Endothelial cell of umbilical vein (primary cell): ENCODE measurements around the gene FBXO27. TPM values are rescaled to one million over a fixed set of nuclear protein-coding genes. Genes with fewer than 3 reads are reported as not detected.

Experiments
- BruUV-seq: library from RNA; stranded (reverse); fragments of 400-500 nt; replicated peaks from 2 replicates; lab custom pipeline; 2021; lab: Mats Ljungman, UMichigan
- CTCF ChIA-PET: fragments of 300-600, 350-600 bp; sonication (Branson Sonifier 250); formaldehyde crosslinking; loops from one replicate; lab custom pipeline; 2021; ENCODE audit warnings: antibody characterized with exemption, inconsistent platforms; lab: Charles Lee
- POLR2A ChIA-PET: fragments of 300-600, 350-600 bp; sonication (Branson Sonifier 250); formaldehyde crosslinking; loops from one replicate; lab custom pipeline; 2021; ENCODE audit warnings: antibody characterized with exemption, inconsistent platforms; lab: Charles Lee
- DNase-seq: peaks from one replicate; pipeline ENCODE4 v3.0.0-alpha.2; 2011; ENCODE audit warnings: low read depth, low spot score
- FAIRE-seq: peaks from 2 replicates; lab custom pipeline; 2011; peaks lifted over from hg19 to GRCh38; lab: Jason Lieb, UNC
- H2AFZ ChIP-seq: 2 replicates; pipeline ENCODE4 v1.6.0; 2012; ENCODE audit warnings: low read depth, low read length, control low read depth, inconsistent platforms
- H3K27ac ChIP-seq: 2 replicates; pipeline ENCODE4 v1.5.1; 2011; ENCODE audit warnings: low read depth, mild to moderate bottlenecking, control low read depth, low read length, moderate library complexity; ENCODE audit not compliant: insufficient read depth
- H3K27me3 ChIP-seq, 2 experiments: 2 replicates each; pipeline versions ENCODE4 v1.6.0 to v1.6.1; 2011; ENCODE audit warnings: low read length in 2 of 2, mixed read lengths in 1 of 2; ENCODE audit not compliant: control insufficient read depth in 2 of 2, insufficient read depth in 2 of 2
- H3K36me3 ChIP-seq, 2 experiments: 2 replicates in 1 of 2; 3 replicates in 1 of 2; pipeline ENCODE4 v1.5.1; 2011; ENCODE audit warnings: low read length in 2 of 2, mild to moderate bottlenecking in 1 of 2, moderate library complexity in 1 of 2; ENCODE audit not compliant: control insufficient read depth in 2 of 2, insufficient read depth in 2 of 2; ENCODE audit errors: extremely low read depth in 1 of 2
- H3K4me1 ChIP-seq: 3 replicates; pipeline ENCODE4 v1.5.1; 2011; ENCODE audit warnings: mild to moderate bottlenecking, low read length; ENCODE audit not compliant: control insufficient read depth, insufficient read depth; ENCODE audit errors: extremely low read depth
- H3K4me2 ChIP-seq: 2 replicates; pipeline ENCODE4 v1.6.1; 2011; ENCODE audit warnings: low read length, control low read depth, mixed read lengths; ENCODE audit not compliant: insufficient read depth
- H3K4me3 ChIP-seq, 3 experiments: fragments of 200-600 bp in 1 of 3; sonication (generic), shearing (Covaris generic) in 1 of 3; replicated peaks in 1 of 3; 2 replicates each; pipeline ENCODE4 v1.5.1; 2011 to 2016; ENCODE audit warnings: control low read depth in 3 of 3, low read length in 3 of 3, mild to moderate bottlenecking in 2 of 3, inconsistent platforms in 1 of 3, low read depth in 1 of 3, moderate library complexity in 1 of 3; ENCODE audit not compliant: insufficient read depth in 1 of 3
- H3K79me2 ChIP-seq: 2 replicates; pipeline ENCODE4 v1.6.0; 2012; ENCODE audit warnings: low read length, inconsistent platforms; ENCODE audit not compliant: control insufficient read depth, insufficient read depth
- H3K9ac ChIP-seq: replicated peaks from 2 replicates; pipeline ENCODE3; 2011; ENCODE audit warnings: low read length, control low read depth; ENCODE audit not compliant: insufficient read depth; ENCODE audit errors: extremely low read depth
- H3K9me1 ChIP-seq: replicated peaks from 3 replicates; pipeline ENCODE4 v1.6.0; 2011; ENCODE audit warnings: mild to moderate bottlenecking, low read length; ENCODE audit not compliant: control insufficient read depth, insufficient read depth; ENCODE audit errors: extremely low read depth
- H3K9me3 ChIP-seq: replicated peaks from 2 replicates; pipeline ENCODE4 v1.5.1; 2012; ENCODE audit warnings: low read length, inconsistent platforms; ENCODE audit not compliant: control insufficient read depth, insufficient read depth
- H4K20me1 ChIP-seq: replicated peaks from 2 replicates; pipeline ENCODE3; 2011; ENCODE audit warnings: mild to moderate bottlenecking, low read length; ENCODE audit not compliant: control insufficient read depth, insufficient read depth; ENCODE audit errors: extremely low read depth
- CTCF ChIP-seq, 2 donors: IDR thresholded peaks; 1 replicate in 1 of 2; 2 replicates in 1 of 2; pipeline ENCODE4 v1.5.1; 2011; ENCODE audit warnings: low read length in 2 of 2, mild to moderate bottlenecking in 2 of 2, moderate library complexity in 2 of 2, control low read depth in 1 of 2, inconsistent platforms in 1 of 2, low read depth in 1 of 2; ENCODE audit not compliant: insufficient read depth in 1 of 2; ENCODE audit errors: extremely low read depth in 1 of 2
- EZH2 ChIP-seq: IDR thresholded peaks from 2 replicates; pipeline ENCODE4 v1.6.1; 2012; ENCODE audit warnings: borderline replicate concordance, low read depth, mild to moderate bottlenecking, moderate library complexity, low read length, inconsistent platforms; ENCODE audit not compliant: severe bottlenecking
- FOS ChIP-seq: IDR thresholded peaks from 2 replicates; pipeline ENCODE4 v1.6.1; 2011; ENCODE audit warnings: mild to moderate bottlenecking, low read length, moderate library complexity, borderline replicate concordance; ENCODE audit not compliant: insufficient read depth
- GATA2 ChIP-seq: IDR thresholded peaks from 2 replicates; pipeline ENCODE4 v1.7.0; 2011; ENCODE audit warnings: low read depth, mild to moderate bottlenecking, moderate library complexity, mixed read lengths, low read length; ENCODE audit not compliant: insufficient read length, insufficient read depth
- JUN ChIP-seq: IDR thresholded peaks from 2 replicates; pipeline ENCODE4 v1.6.1; 2011; ENCODE audit warnings: borderline replicate concordance, low read depth; ENCODE audit not compliant: insufficient read length, insufficient read depth
- MAX ChIP-seq: IDR thresholded peaks from 2 replicates; pipeline ENCODE4 v1.6.1; 2011; ENCODE audit not compliant: insufficient read depth, insufficient read length
- POLR2A ChIP-seq: IDR thresholded peaks from 2 replicates; pipeline ENCODE4 v1.6.1; 2012; ENCODE audit warnings: low read depth, mild to moderate bottlenecking, control low read depth, low read length
- POLR2AphosphoS5 ChIP-seq: IDR thresholded peaks from 2 replicates; pipeline ENCODE4 v1.6.1; 2012; ENCODE audit warnings: low read depth, mild to moderate bottlenecking, control low read depth, low read length, moderate library complexity; ENCODE audit not compliant: insufficient read depth
- dilution Hi-C: fragments of 300-500 bp; cut with MboI; formaldehyde crosslinking; loops from one replicate; pipeline ENCODE4 v1.15.0; 2019; ENCODE audit warnings: low sequenced_read_pairs; ENCODE audit not compliant: extremely low pct_ligation_motif_present
- intact Hi-C: fragments of 100-400 bp; cut with micrococcal nuclease; formaldehyde crosslinking; loops from one replicate; pipeline ENCODE4 v1.10.0; 2022
- polyA plus RNA-seq, 4 experiments: library from polyadenylated mRNA; depleted of rRNA in 3 of 4; stranded (reverse) in 3 of 4; unstranded in 1 of 4; fragments of >200 nt; gene quantifications; 2 replicates each; pipeline versions ENCODE4 v1.2.1 to v1.2.3, GENCODE V29; 2011 to 2012; ENCODE audit warnings: missing spikeins in 1 of 4
- total RNA-seq: library from RNA; stranded (reverse); gene quantifications from 2 replicates; pipeline ENCODE4 v1.2.3, GENCODE V29; 2021

The FBXO27 gene
- total and polyA plus RNA-seq, 2 donors (not counting 3 experiments of a cell fraction or from before 2014, with no cell fraction given): 3.5 to 4.2 TPM

GRCh38 chr19:39067104-39067503, 34.8 kb upstream of the FBXO27 start:
- Histone ChIP-seq H3K9ac (no peak overlapping the region), H3K27ac (no peak overlapping the region), H3K4me1 (no peaks in the 10 kb centered on the region), H3K27me3 (no peaks in the 10 kb centered on the region), H2AFZ (no peak overlapping the region), H3K9me3 (no peaks in the 10 kb centered on the region), H4K20me1 (no peaks in the 10 kb centered on the region), H3K9me1 (no peaks in the 10 kb centered on the region), H3K4me2 (no peak overlapping the region), H3K36me3 (no peaks in the 10 kb centered on the region), H3K79me2 (no peaks in the 10 kb centered on the region), H3K4me3 (no peak overlapping the region)
- TF ChIP-seq EZH2 (no peak), POLR2A (no peak), CTCF (IDR thresholded peaks at IDR 0.05; ENCODE audit: extremely low read depth in 1 of 2, insufficient read depth in 1 of 2, low read depth in 1 of 2, low read length in 2 of 2) (no peak), FOS (no peak), POLR2AphosphoS5 (no peak)
- CTCF ChIA-PET: interaction anchor here (2.0 kb wide), 1 partner anchor 16 kb away, joined by 6 read pairs; no protein-coding TSS in a partner anchor
- DNase-seq (no peak), FAIRE-seq (no peak)
- BruUV-seq: no TSS peak
- intact Hi-C loops (no loop called here), dilution Hi-C loops (no loop called here)
- POLR2A ChIA-PET: interaction anchor here (0.7 kb wide), 1 partner anchor 47 kb away, joined by 4 read pairs; no protein-coding TSS in a partner anchor

- H3K27ac ChIP-seq: no peak overlapping the region
- H3K9me1 ChIP-seq: no peaks in the 10 kb centered on the region
- intact Hi-C loops: no loop called here
- no peaks in the 10 kb centered on the region for H3K9me3 ChIP-seq
- no peaks in the 10 kb centered on the region for H3K36me3 ChIP-seq
- no peaks in the 10 kb centered on the region for H3K4me1 ChIP-seq
- CTCF ChIA-PET: interaction anchor here (5.1 kb wide), 1 partner anchor 14 kb away, joined by 31 read pairs; no protein-coding TSS in a partner anchor
- dilution Hi-C loops: no loop called here
- H2AFZ ChIP-seq: no peak overlapping the region
- H4K20me1 ChIP-seq: no peaks in the 10 kb centered on the region
- no peak for DNase-seq
- no peak overlapping the region for H3K9ac ChIP-seq
- no peak overlapping the region for H3K4me2 ChIP-seq
- no TSS peak for BruUV-seq
- TF ChIP-seq GATA2: no peak
- TF ChIP-seq JUN: no peak
- TF ChIP-seq CTCF (IDR thresholded peaks at IDR 0.05; ENCODE audit: extremely low read depth in 1 of 2, insufficient read depth in 1 of 2, low read depth in 1 of 2, low read length in 2 of 2): no peak
- TF ChIP-seq POLR2AphosphoS5: no peak
- TF ChIP-seq EZH2: no peak
- TF ChIP-seq MAX: no peak
- H3K27me3 ChIP-seq: no peaks in the 10 kb centered on the region
- H3K4me3 ChIP-seq: no peak overlapping the region
- H3K79me2 ChIP-seq: no peaks in the 10 kb centered on the region
- POLR2A ChIA-PET: no interaction called here
- FAIRE-seq: no peak
Measured at GRCh38 chr19:39065928-39066327, 33.6 kb upstream of the FBXO27 start.
